ENCODE data around the gene EPHB1.
A peak's percentile ranks its signal among the peaks of the same experiment; 100 is the strongest.

EPHB1 gene

DNA sequence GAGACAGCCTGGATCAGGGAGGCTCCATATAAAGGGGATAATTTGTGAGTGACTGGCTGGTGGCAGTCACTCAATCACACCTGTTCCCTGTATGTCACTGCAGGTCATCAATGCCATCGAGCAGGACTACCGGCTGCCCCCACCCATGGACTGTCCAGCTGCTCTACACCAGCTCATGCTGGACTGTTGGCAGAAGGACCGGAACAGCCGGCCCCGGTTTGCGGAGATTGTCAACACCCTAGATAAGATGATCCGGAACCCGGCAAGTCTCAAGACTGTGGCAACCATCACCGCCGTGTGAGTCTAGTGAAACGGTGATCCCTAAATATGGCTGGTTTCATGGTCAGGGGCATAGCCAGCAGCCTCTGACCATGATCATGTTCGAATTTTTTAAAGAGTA is 453.2 kb downstream of the EPHB1 start:
- DNase-seq (ENCODE audit: low read depth, low spot score): no peak

DNA sequence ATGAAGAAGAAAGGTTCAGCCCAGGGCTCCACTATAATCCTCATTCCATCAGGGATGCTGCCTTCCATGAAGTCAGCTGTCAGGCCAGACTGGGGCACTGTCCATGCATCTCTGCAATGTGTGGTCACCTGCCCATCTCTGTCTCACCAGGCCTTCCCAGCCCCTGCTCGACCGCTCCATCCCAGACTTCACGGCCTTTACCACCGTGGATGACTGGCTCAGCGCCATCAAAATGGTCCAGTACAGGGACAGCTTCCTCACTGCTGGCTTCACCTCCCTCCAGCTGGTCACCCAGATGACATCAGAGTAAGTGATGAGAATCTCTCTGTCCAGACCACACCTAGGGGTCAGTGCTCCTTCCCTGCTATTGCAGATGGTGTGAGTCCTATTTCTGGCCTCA is 454.1 kb downstream of the EPHB1 start:
- DNase-seq (ENCODE audit: low read depth, low spot score): no peak

DNA sequence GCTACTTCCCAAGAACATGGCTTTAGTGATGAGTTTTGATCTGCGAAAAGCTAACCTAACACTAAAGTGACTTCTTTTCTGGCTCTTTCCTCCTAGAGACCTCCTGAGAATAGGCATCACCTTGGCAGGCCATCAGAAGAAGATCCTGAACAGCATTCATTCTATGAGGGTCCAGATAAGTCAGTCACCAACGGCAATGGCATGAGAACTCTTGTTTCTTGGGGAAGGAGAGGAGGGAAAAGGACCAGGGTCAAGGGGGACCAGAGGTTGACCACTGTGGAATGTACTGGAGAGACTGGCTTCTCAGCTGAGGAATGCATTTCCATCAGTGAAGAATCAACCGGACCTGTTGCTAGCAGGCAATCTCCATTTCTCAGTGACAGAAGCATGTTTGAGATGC is 463.9 kb downstream of the EPHB1 start:
- DNase-seq (ENCODE audit: low read depth, low spot score): no peak

DNA sequence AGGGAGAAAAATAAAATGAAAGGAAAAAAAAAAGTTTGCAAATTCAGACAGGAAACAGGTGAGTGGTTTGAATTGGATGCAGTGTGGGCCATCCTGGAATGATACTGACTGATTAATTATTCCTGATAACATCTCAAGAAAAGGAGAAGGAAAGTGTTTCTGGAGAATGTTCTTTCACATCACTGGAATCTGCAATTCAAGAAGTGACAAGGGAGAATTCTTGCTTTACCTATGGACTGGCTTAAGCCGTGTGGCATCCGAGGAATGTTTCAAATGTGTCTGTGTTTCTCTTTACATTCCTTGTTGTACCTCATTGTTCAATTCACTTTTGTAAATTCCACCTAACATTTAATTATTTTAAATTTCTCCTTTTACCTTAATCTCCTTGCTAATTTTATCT is 465.0 kb downstream of the EPHB1 start:
- DNase-seq (ENCODE audit: low read depth, low spot score): peak; percentile 23

DNA sequence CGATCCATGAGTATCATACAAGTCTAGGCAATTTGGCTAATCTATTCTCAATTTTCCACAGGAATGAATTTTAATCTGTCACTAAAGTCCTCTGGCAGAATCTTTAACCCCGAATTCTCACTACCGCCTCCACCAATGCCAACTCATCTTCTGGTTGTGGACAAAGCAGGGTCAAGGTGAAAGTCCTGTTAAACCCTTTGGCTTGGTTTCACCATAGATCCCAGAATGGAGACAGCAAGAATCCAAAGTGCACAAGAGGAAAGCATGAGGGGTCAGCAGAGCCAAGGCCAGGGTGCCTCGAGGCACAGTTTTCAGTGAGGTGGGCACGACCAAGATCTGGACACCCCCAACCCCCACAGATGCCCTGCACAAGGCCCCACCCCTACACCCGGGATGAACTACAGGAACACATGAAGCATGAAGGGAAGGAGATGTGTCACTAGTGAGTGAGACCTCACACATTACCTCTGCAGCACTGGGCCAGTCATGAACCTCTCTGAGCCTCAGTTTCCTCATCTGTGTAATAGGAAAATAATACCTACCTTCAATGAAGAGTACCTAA is 466.2 kb downstream of the EPHB1 start:
- DNase-seq (ENCODE audit: low read depth, low spot score): no peak

DNA sequence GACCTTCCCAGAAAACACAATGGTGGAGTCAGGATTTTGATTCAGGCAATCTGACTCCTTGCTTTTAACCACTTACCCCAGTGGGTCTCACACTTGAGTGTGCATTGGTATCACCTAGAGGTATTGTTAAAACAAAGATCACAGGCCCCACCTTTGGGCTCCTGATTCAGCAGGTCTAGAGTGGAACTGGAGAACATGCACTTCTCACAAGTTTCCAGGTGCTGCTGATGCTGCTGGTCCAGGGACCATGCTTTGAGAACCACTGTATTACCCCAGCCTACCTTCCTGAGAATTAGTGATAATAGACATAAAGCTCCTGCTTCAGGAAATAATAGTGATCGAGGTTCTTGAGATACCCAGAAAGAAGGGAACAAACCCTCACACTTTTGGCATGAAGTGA is 466.9 kb downstream of the EPHB1 start:
- DNase-seq (ENCODE audit: low read depth, low spot score): no peak

DNA sequence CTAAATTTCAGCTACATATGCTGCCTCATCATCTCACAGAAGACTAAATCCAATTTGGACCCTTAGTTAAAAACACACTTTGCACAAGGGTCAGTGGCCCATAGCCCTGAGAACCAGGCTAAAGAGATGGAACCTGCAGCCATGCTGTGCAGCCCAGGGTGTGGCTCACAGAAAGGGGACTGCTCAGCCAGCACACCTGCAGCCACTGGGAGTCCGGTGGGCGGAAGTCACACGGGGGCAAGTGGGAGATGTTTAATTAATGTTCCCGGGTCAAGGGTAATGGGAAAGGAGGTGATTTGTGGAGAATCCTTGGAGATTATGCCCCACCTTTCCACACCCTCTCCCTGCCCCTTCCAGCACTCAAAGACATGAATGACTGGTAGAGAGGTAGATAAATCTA is 467.4 kb downstream of the EPHB1 start:
- no peak for DNase-seq (ENCODE audit: low read depth, low spot score)

DNA sequence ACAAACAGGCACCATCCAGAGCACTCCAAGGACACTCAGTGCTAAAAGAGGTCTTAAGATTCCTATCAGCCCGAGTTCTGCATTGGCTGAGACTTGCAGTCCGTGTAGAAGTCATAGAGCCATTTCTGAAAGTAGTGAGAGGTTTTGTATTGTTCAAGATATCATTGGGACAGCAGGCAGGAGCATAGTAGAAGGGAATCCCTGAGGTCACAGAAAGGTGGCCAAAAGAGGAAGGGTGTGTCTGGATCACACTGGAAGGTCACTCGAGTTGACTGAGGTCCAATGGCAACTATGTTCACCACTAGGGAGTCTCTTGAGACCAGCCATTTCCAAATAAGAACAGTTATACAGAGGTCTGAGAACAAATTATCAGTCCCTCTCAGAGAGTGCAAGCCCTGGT is 468.3 kb downstream of the EPHB1 start:
- no peak for DNase-seq (ENCODE audit: low read depth, low spot score)

DNA sequence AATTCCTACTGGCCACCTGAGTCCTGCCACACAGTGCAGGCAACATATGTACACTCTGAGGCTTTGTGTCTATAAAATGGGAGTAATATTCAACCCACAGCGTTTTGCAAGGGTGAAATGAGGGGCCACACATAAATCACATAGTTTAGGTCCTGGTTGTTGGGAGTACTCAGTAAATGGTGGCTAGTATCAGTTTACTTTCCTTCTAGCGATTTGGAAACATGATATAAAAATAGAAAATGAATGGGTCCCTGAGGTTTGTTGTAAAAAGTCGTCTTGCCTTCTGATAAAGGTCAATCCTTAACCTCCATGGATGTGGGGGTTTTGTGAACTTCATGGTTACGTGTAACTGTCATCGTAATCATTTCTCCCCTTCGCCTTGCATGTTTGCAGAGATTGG is 472.4 kb downstream of the EPHB1 start:
- no peak for DNase-seq (ENCODE audit: low read depth, low spot score)

DNA sequence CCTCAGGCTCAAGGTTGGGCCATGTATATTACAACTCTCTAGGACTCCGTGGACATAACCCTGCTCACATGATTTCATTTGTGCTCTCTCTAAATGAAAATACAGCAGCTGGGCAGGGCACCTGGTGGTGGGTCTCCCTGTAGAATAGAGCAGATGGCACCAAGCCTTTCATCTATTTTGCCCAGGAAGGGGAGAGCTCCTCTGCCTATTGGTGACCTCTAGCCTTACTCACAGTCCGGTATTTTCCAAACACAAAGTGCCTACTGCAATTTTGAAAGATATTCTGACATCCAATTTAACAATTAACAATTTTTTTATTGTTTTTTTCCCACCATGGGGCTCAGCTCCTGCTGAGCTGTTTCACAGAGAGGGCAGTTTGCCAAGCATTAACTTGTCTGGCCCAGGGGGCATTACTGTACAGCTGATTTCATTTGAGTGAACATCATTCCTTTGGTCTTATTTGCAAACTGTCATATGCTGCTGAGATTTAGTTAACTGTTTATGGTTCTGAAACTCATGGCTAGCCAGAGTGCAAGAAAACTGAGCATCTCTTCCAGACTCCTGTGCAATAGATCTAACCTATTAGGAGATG is 474.0 kb downstream of the EPHB1 start:
- no peak for DNase-seq (ENCODE audit: low read depth, low spot score)

DNA sequence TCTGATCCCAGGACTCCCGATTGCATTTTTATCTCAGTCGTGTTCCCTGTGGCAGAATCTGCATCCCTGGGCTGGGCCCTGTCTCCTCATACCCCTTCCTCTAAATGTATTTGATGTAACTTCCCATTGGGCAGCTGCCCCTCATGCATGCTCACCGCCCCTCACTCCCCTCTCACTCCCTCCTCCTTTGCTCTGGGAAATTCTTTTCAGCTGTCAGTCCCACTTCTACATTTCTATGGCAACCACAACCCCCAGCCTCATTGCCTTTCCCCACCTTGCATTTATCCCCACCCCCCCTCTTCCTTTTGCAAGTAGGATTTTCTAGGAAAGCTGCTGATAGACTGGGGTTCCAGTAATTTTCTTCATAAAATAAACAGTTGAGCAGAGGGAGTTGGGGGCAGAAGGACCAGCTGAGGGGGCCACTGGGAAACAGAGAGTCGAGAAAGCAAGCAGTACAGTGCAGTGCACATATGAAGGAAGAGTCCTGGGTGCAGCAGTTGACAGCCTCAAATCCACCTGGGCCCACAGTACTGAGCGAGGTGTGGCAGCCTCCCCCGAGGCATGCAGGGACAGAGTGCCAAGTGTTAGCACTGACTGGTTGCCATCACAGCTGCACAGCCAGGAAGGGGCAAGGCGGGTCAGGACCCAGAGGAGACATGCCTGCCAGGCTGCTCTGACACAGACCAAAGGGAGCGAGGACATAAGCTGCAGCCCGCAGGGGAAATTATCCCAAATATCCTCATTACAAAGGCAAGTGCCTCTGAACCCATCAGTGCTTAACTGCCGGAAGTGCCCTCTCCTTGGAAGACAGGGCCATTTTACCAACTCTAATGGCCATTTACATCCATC is 476.3 kb downstream of the EPHB1 start:
- DNase-seq (ENCODE audit: low read depth, low spot score): no peak

DNA sequence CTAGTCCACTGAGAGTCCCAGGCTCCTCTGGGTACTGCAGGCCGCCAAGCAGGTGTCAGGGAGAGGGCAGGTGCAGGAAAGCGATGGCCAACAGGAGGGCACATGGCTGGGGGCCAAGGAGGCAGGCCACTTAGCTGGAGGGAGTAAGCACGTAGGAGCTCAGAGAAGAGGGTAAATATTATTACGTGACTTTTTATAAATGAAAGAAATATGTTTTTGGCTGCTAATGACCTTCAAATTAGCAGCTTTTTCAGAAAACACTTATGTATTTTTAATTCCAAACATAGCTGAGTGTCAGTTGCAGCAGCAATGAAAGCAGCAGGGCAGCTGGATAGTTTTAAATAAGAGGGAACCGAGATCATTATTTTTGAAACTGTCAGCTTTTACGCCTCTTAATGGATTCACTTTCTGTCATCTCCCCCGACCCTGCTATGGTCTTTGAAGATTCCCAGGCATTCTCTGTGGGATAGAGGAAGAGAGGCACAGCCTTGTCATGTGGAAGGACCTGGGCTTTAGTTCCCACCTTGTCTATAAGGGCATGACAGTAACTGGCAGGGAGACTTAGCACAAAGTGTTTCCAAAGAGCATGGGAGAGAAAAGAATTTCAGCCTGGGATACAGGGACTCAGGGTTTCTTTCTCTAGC is 477.1 kb downstream of the EPHB1 start:
- DNase-seq (ENCODE audit: low read depth, low spot score): no peak

DNA sequence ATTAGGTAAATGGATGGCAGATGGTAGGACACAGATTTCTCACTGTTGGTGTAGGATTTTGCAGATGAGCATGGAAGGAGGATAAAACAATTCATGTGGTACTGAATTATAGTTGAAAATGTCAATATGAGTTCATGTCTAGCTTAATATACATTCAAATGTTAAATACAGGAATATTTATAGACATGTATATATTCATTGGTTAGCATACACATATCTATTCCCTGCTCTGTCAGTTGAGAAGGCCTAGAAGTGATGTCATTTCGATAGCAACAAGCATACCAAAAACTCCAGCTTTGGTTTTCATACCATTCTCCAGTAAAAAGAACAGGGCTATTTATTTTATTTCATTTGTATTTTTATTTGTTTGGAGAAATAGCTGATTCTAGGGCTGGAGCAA is 497.1 kb downstream of the EPHB1 start:
- no peak for DNase-seq (ENCODE audit: low read depth, low spot score)

DNA sequence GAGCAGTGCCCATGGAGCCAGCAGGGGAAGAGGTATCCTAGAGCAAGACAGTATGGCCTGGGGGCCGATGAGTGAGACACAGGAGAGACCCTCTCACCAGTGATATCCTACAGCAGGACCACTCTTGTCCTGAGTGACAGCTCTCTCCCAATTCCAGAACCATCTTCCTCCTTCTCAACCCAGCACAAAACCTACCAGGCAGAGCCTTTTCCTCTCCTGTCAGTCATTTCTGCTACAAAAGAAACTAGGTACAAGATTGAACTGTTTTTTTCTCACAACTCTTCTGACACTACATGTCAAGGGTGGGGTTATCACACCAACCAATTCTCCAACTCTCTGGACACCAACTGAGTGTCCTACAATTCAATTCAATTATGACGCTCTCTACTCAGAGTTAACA is 506.6 kb downstream of the EPHB1 start:
- DNase-seq (ENCODE audit: low read depth, low spot score): no peak

DNA sequence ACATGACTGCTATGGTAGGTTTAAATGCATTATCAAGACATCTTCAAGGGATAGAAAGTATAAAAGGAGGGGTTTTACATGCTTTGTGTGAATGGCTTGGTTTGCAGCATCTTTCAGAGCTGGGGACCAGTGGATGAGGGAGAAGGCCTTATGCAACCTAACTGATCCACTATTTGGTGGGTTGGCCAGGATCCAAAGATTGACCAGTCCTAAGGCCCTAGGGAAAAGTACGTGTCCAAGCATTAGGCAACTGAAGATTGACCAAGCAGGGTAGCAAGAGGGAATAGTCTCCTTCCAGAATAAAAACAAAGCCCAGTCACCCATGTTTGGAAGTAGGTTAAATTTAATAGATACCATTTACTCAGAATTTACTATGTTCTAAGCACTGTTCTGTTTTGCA is 509.3 kb downstream of the EPHB1 start:
- DNase-seq (ENCODE audit: low read depth, low spot score): no peak
